ENCODE measurements around the gene PPP2R2C.

- TF ChIP-seq ZNF518B (CRISPR knock-in tag; IDR thresholded peaks at IDR 0.05) (no peak), CREB1 (IDR thresholded peaks at IDR 0.05) (no peak), CREB1 (CRISPR knock-in tag; IDR thresholded peaks at IDR 0.05) (no peak), CTCF (IDR thresholded peaks at IDR 0.05 in 2 of 3, conservative IDR thresholded peaks at IDR 0.05 in 1 of 3; ENCODE audit: insufficient read depth in 2 of 3, low read depth in 1 of 3, low read length in 3 of 3) (no peak), PKNOX1 (IDR thresholded peaks at IDR 0.05) (no peak), USF2 (CRISPR knock-in tag; IDR thresholded peaks at IDR 0.05) (no peak), ZSCAN29 (IDR thresholded peaks at IDR 0.05) (no peak), NR2C2 (CRISPR knock-in tag; IDR thresholded peaks at IDR 0.05) (no peak), NR2C2 (tag; IDR thresholded peaks at IDR 0.05) (no peak), GMEB1 (CRISPR knock-in tag; IDR thresholded peaks at IDR 0.05) (no peak), ZNF217 (CRISPR knock-in tag; IDR thresholded peaks at IDR 0.05) (no peak), STAT5B (CRISPR knock-in tag; IDR thresholded peaks at IDR 0.05) (no peak), RNF2 (IDR thresholded peaks at IDR 0.05) (no peak)
These were observed 118.3 kb downstream of the PPP2R2C start for GRCh38 chr4:6354119-6354518.
